Liver (tissue), 3 donors: ENCODE data around the gene EPB41L4A.

Source experiments
- ATF3 ChIP-seq: IDR thresholded peaks from 2 replicates; pipeline ENCODE4 v1.6.1; 2016; ENCODE audit warnings: antibody characterized with exemption
- FOXA1 ChIP-seq: IDR thresholded peaks from 2 replicates; pipeline ENCODE4 v1.6.1; 2016; ENCODE audit warnings: antibody characterized with exemption
- HNF4A ChIP-seq, 2 donors: conservative IDR thresholded peaks; 2 replicates each; pipeline ENCODE4 v1.6.1; 2016; ENCODE audit warnings: antibody characterized with exemption in 2 of 2, mild to moderate bottlenecking in 2 of 2
- HNF4G ChIP-seq: IDR thresholded peaks from 2 replicates; pipeline ENCODE4 v1.6.1; 2016; ENCODE audit warnings: antibody characterized with exemption
- JUND ChIP-seq, 2 donors: IDR thresholded peaks; 2 replicates each; pipeline ENCODE4 v1.6.1; 2016; ENCODE audit warnings: antibody characterized with exemption in 2 of 2
- MAX ChIP-seq: IDR thresholded peaks from 2 replicates; pipeline ENCODE4 v1.6.1; 2016; ENCODE audit warnings: antibody characterized with exemption
- NR2F2 ChIP-seq: IDR thresholded peaks from 2 replicates; pipeline ENCODE4 v1.6.1; 2016; ENCODE audit warnings: antibody characterized with exemption
- RAD21 ChIP-seq, 2 donors: IDR thresholded peaks; 2 replicates each; pipeline ENCODE4 v1.6.1; 2016; ENCODE audit warnings: antibody characterized with exemption in 2 of 2, mild to moderate bottlenecking in 2 of 2
- TAF1 ChIP-seq: conservative IDR thresholded peaks from 2 replicates; pipeline ENCODE4 v1.6.1; 2016; ENCODE audit warnings: antibody characterized with exemption, mild to moderate bottlenecking
- YY1 ChIP-seq: IDR thresholded peaks from 2 replicates; pipeline ENCODE4 v1.6.1; 2016; ENCODE audit warnings: antibody characterized with exemption, mild to moderate bottlenecking
- TF ChIP-seq, protein P1 (sequence below): fragments of 150-350 bp; IDR thresholded peaks from 2 replicates; pipeline ENCODE4 v1.5.1; 2017; ENCODE audit warnings: improper control_type of control experiment, low read depth, low read length; ENCODE audit not compliant: missing input control
- TF ChIP-seq, protein P2 (sequence below): IDR thresholded peaks from 2 replicates; pipeline ENCODE4 v1.6.1; 2016; ENCODE audit warnings: antibody characterized with exemption, mild to moderate bottlenecking
- donor health status: healthy.
- donor health status: healthy.

DNA sequence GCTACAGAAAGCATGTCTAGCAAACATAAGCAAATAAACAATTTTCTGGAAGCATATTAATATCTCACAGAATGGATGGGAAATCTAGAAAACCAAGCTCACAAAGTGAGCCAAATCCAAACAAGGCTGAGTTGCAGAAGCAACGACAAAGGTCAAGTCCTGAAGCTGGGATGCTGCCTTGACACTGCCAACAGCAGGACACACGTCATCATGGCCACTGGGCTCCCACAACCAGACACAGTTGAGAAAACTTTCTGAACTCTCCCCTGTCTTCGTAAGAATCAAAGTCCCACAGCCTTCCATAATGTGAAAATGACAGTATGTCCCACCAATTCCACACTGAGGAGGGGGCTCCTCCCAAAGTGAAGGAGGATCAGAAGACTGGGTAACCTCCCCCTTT, 37.6 kb downstream of the EPB41L4A start:
- TF ChIP-seq YY1 = no peak
- TF ChIP-seq, protein P1, sequence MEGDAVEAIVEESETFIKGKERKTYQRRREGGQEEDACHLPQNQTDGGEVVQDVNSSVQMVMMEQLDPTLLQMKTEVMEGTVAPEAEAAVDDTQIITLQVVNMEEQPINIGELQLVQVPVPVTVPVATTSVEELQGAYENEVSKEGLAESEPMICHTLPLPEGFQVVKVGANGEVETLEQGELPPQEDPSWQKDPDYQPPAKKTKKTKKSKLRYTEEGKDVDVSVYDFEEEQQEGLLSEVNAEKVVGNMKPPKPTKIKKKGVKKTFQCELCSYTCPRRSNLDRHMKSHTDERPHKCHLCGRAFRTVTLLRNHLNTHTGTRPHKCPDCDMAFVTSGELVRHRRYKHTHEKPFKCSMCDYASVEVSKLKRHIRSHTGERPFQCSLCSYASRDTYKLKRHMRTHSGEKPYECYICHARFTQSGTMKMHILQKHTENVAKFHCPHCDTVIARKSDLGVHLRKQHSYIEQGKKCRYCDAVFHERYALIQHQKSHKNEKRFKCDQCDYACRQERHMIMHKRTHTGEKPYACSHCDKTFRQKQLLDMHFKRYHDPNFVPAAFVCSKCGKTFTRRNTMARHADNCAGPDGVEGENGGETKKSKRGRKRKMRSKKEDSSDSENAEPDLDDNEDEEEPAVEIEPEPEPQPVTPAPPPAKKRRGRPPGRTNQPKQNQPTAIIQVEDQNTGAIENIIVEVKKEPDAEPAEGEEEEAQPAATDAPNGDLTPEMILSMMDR = no peak
- no peak for TF ChIP-seq TAF1
- TF ChIP-seq, protein P2, sequence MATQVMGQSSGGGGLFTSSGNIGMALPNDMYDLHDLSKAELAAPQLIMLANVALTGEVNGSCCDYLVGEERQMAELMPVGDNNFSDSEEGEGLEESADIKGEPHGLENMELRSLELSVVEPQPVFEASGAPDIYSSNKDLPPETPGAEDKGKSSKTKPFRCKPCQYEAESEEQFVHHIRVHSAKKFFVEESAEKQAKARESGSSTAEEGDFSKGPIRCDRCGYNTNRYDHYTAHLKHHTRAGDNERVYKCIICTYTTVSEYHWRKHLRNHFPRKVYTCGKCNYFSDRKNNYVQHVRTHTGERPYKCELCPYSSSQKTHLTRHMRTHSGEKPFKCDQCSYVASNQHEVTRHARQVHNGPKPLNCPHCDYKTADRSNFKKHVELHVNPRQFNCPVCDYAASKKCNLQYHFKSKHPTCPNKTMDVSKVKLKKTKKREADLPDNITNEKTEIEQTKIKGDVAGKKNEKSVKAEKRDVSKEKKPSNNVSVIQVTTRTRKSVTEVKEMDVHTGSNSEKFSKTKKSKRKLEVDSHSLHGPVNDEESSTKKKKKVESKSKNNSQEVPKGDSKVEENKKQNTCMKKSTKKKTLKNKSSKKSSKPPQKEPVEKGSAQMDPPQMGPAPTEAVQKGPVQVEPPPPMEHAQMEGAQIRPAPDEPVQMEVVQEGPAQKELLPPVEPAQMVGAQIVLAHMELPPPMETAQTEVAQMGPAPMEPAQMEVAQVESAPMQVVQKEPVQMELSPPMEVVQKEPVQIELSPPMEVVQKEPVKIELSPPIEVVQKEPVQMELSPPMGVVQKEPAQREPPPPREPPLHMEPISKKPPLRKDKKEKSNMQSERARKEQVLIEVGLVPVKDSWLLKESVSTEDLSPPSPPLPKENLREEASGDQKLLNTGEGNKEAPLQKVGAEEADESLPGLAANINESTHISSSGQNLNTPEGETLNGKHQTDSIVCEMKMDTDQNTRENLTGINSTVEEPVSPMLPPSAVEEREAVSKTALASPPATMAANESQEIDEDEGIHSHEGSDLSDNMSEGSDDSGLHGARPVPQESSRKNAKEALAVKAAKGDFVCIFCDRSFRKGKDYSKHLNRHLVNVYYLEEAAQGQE = no peak
- no peak for TF ChIP-seq RAD21 (IDR thresholded peaks at IDR 0.05)
- no peak for TF ChIP-seq HNF4A (conservative IDR thresholded peaks at IDR 0.05)
- no peak for TF ChIP-seq MAX
- no peak for TF ChIP-seq ATF3
- no peak for TF ChIP-seq JUND (IDR thresholded peaks at IDR 0.05)
- TF ChIP-seq FOXA1 = no peak
- no peak for TF ChIP-seq NR2F2
- TF ChIP-seq HNF4G = no peak
